GM18861 (cell line): ENCODE measurements around the gene NXNL2.

Experiments
- ATAC-seq: cut with Tn5 transposase; IDR thresholded peaks from one replicate; pipeline ENCODE4 v1.9.1; 2021; ENCODE audit not compliant: unreplicated experiment

Gene NXNL2

DNA sequence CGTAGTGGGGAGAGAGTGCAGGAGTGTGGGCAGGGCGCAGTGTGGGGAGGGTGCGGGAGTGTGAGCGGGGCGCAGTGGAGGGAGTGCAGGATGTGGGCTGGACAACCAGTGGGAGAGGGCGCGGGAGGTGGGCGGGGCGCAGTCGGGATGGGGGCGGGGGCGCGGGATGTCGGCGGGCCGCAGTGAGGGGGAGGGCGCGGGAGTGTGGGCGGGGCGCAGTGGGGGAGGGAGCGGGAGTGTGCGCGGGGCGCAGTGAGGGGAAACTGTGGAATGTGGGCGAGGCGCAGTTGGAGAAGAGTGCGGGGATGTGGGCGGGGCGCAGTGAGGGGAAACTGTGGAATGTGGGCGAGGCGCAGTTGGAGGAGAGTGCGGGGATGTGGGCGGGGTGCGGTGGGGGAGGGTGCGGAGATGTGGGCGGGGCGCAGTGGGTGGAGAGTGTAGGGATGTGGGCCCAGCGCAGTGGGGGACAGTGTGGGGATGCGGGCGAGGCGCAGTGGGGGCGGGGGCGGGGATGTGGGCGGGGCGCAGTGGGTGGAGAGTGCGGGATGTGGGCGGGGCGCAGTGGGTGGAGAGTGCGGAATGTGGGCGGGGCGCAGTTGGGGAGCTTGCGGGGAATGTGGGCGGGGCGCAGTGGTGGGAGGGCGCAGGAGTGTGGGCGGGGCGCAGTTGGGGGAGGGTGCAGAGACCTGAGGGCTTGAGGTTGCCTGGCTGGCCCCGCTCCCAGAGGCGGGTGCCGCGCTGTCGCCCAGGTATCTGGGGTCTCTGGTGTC is at the start of gene NXNL2:
TSS of gene NXNL2 (plus strand) at position 723 of the 770 bp plus-strand sequence. CDS start 257 bp downstream, outside the sequence.
- no peak for ATAC-seq

DNA sequence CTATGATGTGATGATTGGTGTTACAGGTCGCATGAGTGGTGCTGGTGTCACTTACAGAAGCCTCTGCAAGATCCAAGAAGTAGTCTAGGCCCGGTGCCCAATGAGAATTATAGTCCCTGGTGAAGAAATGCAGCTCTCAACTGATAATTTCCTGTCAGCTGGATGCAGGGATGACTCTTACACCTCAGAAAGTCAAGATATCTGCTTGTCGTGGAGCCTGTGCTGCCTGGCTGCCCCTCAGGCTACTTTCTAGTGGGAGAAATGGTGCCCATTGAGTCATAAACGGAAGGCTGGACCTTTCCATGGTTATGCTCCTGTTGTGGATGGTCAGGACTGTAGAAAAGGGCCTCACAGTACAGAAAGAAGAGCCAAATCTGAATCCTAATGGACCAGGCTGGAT is 46.8 kb upstream of the NXNL2 start:
- no peak for ATAC-seq

GRCh38 chr9:88494983-88495721 is 39.8 kb upstream of the NXNL2 start:
- ATAC-seq: no peak

DNA sequence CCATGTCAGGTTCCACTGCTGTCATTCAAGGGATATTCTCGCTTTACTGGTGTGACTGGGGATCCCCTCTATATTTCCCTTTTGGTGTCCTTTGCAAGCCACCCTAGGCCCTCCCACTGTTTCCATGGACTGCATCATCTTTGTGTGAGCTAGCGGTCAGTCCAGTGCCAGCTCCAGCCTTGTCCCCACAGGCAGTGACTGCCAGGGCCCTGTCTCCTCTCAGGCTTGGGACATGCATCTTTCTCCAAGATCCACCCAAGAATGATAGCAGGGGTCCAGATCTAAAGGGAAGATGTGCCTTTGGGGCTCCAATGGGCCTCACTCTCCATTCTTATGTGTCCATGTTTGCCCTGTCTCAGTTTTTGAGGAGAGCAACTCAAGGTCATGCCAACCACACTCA is 37.8 kb upstream of the NXNL2 start:
- ATAC-seq: no peak

DNA sequence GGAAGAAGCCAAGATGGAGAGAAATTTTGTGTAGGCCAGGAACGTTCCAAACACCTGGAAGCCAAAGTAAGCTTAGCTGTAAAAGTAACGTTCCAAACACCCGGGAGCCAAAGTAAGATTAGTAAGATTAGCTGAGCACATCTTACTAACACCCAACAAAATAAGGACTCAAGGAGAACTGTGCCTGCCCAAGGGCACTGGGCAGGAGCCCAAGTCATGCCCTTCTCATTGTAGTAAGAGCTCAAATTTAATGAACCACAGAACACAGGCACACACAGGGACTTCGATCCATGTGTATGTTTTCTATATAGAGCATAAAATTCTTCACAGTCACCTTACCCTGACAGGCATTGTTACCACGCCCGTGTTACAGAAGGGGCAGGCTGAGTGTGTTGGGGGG is 36.1 kb upstream of the NXNL2 start:
- no peak for ATAC-seq

GRCh38 chr9:88501086-88501485 is 33.9 kb upstream of the NXNL2 start:
- ATAC-seq: no peak

DNA sequence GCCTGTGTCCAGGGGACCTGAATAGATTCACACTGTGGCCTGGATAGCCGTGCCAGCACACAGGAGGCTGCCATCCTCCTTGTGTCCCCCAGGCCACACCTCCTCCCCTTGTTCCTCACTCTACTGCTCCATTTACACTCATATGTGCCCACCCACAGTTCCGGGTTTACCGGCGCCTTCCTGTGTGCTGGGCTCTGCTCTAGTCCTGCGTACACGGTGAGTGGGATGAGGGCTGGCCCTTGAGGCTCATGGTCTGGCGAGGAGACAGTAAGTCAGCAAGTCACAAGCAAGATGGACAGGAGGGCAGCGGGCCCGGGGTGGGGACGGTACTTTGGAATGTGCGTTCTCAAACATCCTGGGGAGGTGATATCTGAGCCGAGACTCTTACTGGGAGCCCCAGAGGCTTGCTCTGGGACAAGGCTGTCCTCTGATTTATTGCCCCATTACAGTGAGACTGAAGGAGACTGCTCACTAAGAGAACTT is 32.4 kb upstream of the NXNL2 start:
- ATAC-seq: no peak

DNA sequence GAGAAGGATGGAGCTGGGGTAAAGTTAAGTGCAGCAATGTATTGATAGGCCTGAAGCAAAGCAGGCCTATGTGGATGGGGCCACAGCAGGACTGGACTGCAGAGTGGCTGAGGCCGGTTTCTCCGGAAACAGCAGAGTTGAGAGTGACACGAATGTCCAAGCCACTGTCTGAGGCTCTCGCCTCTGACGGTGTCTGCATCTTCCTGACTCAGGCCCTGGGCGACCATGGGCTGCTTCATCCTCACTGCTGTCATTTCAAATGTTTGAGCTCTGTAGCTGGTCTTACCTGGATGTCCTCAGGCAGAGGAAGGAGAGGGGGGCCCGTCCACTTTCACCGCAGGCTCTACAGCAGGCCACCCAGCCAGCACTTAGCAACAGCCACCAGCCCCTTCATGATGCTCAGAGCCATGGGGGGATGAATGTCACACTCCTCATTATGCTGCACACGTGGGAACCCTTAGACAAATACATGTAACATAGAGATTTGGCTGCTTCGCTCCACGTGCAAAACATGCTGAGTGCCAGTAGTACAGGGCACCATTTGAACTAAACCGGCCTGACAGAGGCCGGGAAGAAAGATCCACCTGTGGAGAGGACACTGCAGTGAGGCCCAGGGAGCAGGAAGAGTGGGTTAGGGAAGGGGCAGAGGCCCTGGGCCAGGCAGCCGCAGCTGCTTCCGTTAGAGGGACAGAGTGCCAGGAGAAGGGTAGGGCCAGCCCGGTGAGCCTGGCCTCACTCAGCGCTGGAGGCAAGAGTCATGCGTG is 31.7 kb upstream of the NXNL2 start:
- no peak for ATAC-seq

GRCh38 chr9:88503845-88504764 is 30.9 kb upstream of the NXNL2 start:
- no peak for ATAC-seq

DNA sequence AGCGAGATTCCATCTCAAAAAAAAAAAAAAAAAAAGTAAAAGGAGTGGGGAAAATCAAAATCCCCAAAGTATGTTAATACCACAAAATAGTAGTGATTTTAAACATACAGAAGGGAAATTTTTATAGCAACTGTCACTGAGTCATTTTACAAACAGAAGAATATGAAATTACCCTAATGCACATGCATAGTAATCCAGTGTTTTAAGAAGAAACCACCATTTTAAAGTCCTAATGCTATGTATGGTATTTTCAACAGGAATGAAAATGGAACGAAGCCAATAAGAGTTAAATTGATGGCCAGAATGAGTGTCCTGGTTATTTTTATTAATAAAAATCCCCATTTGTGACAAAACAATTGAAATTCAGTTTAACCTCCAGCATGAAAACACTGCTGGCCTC is 26.7 kb upstream of the NXNL2 start:
- ATAC-seq: no peak

DNA sequence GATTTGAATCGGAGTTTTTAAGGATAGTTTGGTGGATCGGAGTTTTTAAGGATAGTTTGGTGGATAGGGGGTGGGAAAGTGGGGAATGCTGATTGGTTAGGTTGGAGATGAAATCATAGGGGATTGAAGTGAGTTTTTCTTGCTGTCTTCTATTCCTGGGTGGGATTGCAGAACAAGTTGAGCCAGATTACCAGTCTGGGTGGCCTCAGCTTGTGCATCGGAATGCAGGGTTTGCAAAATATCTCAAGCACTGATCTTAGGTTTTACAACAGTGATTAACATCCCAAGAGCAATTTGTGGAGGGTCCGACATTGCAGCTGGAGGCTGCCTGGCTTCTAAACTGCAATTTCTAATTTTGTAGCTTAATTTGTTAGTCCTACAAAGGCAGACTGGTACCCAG is 23.1 kb upstream of the NXNL2 start:
- ATAC-seq: no peak

- no peak for ATAC-seq
These were observed 20.7 kb upstream of the NXNL2 start for GRCh38 chr9:88514247-88514646.

- no peak for ATAC-seq
These were observed 13.7 kb upstream of the NXNL2 start for GRCh38 chr9:88521308-88521707.

DNA sequence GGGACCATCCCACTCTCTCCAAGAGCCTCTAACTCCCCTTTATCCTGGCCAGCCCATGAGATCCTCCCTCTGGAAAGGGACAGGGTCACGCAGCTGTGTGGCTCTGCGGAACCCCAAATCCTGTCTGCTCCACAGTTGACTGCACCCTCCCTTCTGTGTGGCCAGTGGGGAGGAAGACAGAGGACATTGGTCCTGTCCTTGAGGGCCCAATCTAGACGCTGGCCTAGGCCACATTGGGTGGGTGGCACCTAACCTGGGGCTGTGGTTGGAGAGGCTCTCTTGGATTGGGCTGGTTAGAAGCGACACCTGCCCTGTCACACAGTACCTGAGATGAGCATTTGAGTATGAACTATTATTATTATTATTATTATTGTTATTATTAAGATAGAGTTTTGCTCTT is 12.6 kb upstream of the NXNL2 start:
- ATAC-seq: no peak

DNA sequence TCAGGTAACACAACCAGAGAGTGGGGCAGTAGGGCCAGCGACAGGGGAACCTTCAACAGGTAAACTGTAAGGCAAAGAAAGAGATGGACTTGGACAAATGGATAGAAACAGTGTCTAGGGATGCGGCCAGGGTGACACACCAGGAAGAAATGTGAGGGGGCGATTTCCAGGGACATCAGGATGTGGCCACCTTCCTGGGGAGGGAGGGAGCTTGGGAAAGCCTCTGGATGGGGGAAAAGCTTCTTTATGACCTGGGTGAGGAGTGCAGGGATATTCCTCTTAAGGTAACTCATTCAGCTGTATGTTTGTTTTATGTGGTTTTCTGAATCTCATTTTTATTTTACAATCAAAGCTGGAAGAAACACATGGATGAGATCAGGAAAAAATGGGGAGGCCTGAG is 11.9 kb upstream of the NXNL2 start:
- ATAC-seq: no peak

- ATAC-seq: no peak
These were observed 10.1 kb upstream of the NXNL2 start for GRCh38 chr9:88524911-88525310.

GRCh38 chr9:88527618-88528017 is 7.4 kb upstream of the NXNL2 start:
- no peak for ATAC-seq

DNA sequence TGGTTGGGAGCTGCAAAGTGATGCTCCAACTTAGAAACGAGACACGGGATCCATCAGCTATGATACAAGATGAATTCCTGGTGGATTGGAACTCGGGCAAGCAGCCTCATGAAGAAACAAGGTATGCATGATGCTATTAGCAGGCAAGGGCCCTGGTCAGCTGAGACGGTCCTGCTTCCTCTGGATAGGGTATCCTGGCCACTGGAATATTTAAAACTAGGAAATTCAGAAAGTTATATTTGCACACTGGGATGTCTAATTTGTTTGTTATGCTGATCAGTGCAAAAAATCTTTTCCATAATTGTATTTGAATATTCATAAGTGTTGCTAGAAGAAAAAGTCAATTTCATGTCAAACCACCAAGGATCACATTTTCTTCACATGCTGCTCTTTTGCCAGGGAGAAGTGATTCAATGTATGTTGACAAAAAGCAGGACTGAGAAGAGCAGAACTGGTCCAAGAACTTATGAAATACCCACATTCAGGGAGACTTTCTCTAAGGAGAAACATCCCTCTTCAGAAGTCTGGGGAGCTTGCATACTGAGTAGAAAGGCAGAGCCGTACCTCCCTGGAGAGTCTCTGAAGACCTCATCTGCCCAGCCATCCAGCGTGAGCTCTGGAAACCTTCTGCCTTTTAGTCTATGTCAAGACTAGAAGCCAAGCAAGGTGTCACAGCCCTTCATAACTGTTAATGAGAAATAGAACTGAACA is 6.7 kb upstream of the NXNL2 start:
- ATAC-seq: no peak

GRCh38 chr9:88529496-88529895 is 5.5 kb upstream of the NXNL2 start:
- no peak for ATAC-seq

DNA sequence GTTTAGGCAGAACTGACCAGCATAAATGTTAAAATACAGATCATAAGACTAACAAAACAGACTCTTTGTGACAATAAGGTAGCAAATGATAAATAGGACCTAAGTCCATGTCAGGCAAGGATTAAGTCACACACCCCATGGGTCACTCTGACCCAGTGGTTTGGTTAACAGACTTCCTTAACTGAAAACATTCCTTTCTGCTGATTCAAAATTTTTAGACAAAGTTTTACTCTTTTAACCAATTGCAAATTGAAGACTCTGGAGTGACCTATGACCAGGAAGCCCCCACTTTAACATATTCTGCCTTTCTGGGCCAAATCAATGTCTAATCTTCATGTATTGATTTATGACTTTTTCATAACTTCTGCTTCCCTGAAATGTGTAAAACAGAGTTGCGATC is 4.9 kb upstream of the NXNL2 start:
- no peak for ATAC-seq
